Gastroesophageal sphincter (tissue), 3 donors: Measurements from ENCODE around the gene CENPK.

Experiments
- CTCF ChIP-seq, 4 experiments: fragments of 200-600 bp in 2 of 4; fragments of 450-650 bp in 2 of 4; sonication (generic) in 1 of 4; IDR thresholded peaks; one replicate each; pipeline ENCODE4 v1.5.1; 2017 to 2019; ENCODE audit warnings: antibody characterized with exemption in 4 of 4, mild to moderate bottlenecking in 2 of 4, moderate library complexity in 2 of 4
- EP300 ChIP-seq: sonication (generic); formaldehyde crosslinking; IDR thresholded peaks from one replicate; pipeline ENCODE4 v1.6.1; 2017; ENCODE audit warnings: antibody characterized with exemption, mild to moderate bottlenecking
- POLR2A ChIP-seq, 2 donors: fragments of 450-650 bp; IDR thresholded peaks; one replicate each; pipeline ENCODE4 v1.6.1; 2017; ENCODE audit warnings: antibody characterized with exemption in 2 of 2, mild to moderate bottlenecking in 2 of 2, moderate library complexity in 1 of 2
- POLR2AphosphoS5 ChIP-seq: sonication (generic); formaldehyde crosslinking; IDR thresholded peaks from one replicate; pipeline ENCODE4 v1.6.1; 2017; ENCODE audit warnings: antibody characterized with exemption

- TF ChIP-seq CTCF (IDR thresholded peaks at IDR 0.05) (no peak), POLR2A (IDR thresholded peaks at IDR 0.05) (no peak), EP300 (no peak), POLR2AphosphoS5 (no peak)
These were observed 809 bp upstream of the CENPK start for GRCh38 chr5:65563777-65564176.
